NCI-H1417 treated with DMSO at 0.1 percent for 48 hours (cell line): ENCODE measurements around the gene MAN1C1.

Source experiments
- DNase-seq: peaks from one replicate; lab custom pipeline; 2025; lab: John Stamatoyannopoulos, UW

Gene MAN1C1

GRCh38 chr1:25616095-25616986 is at the start of gene MAN1C1:
Gene MAN1C1 (plus strand): TSS chr1:25616791. CDS start chr1:25617798, 1,007 bp downstream.
- peak; percentile 68 for DNase-seq

- DNase-seq, result no peak
These were observed 48.9 kb upstream of the MAN1C1 start for GRCh38 chr1:25567710-25568089.

- no peak for DNase-seq
These were observed 48.3 kb upstream of the MAN1C1 start for GRCh38 chr1:25568090-25568833.

GRCh38 chr1:25568834-25569596 is 47.6 kb upstream of the MAN1C1 start:
- DNase-seq, result no peak

GRCh38 chr1:25569597-25570396 is 46.8 kb upstream of the MAN1C1 start:
- DNase-seq, result no peak

- no peak for DNase-seq
These were observed 45.6 kb upstream of the MAN1C1 start for GRCh38 chr1:25570798-25571521.

GRCh38 chr1:25571522-25571970 is 45.0 kb upstream of the MAN1C1 start:
- DNase-seq, result no peak

GRCh38 chr1:25572107-25572506 is 44.5 kb upstream of the MAN1C1 start:
- DNase-seq, result no peak

GRCh38 chr1:25572708-25573590 is 43.6 kb upstream of the MAN1C1 start:
- DNase-seq, result no peak

GRCh38 chr1:25573591-25573930 is 43.0 kb upstream of the MAN1C1 start:
- DNase-seq, result no peak

- no peak for DNase-seq
These were observed 42.6 kb upstream of the MAN1C1 start for GRCh38 chr1:25573961-25574360.

GRCh38 chr1:25575191-25575590 is 41.4 kb upstream of the MAN1C1 start:
- no peak for DNase-seq

GRCh38 chr1:25576459-25577133 is 40.0 kb upstream of the MAN1C1 start:
- no peak for DNase-seq

- no peak for DNase-seq
These were observed 39.3 kb upstream of the MAN1C1 start for GRCh38 chr1:25577134-25577920.

- DNase-seq, result no peak
These were observed 37.0 kb upstream of the MAN1C1 start for GRCh38 chr1:25579292-25580252.

- no peak for DNase-seq
These were observed 35.7 kb upstream of the MAN1C1 start for GRCh38 chr1:25580927-25581326.

GRCh38 chr1:25581764-25582163 is 34.8 kb upstream of the MAN1C1 start:
- DNase-seq, result no peak
